NCI-H82 (cell line): ENCODE data around the gene NPAS3.

Experiments used
- DNase-seq: peaks from one replicate; lab custom pipeline; 2025; lab: John Stamatoyannopoulos, UW

NPAS3 gene

DNA sequence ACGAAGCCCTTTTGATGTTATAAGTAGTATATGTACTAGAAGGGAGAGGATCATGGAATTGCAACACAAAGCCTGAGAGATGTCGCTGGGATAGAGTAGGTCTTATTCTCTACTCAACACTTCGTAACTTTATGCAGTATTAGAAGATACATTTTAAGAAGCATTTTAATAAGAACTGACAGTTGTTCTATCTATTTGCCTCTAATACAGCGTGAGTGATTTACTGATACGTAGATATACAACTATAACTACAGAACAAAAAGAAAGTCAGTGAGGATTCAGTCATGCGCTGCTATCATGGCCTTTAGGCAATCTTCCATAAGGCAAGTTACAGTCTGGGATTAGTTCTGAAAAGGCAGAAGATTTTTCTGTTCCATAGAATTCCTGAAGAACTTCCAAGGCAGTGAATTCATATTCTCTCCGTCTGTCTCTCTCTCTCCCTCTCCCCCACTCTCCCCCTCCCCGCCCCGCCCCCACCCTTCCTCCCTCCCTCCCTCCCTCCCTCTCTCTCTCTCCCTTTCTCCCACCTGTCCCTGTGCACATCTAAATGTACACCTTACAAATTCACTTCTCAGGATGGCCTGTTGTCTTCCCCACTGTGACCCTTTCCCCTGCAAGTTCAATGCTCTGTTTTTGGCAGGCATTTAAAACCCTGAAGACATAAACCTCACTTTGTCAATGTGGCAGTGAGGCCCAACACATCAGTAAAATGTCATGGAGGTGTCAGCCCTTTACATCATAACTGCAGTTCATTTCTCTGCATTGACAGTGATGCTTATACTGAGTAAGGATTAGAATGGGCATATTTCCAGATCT, 541.6 kb downstream of the NPAS3 start:
- DNase-seq, result peak; percentile 29

DNA sequence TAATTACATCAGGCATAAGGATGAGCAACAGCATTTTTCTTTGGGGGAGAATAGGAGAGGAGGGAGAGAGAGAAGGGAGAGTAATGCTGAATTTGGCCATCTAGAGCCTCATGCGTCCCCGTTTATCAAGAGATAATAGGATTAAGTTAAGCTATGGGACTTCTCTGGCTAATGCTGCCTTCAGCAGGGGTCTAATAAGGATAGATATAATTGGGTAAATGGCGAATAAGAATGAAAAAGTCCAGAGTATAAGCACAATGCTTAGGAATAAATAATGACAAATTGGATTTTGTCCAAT, 542.2 kb downstream of the NPAS3 start:
- DNase-seq, result peak; percentile 90

DNA sequence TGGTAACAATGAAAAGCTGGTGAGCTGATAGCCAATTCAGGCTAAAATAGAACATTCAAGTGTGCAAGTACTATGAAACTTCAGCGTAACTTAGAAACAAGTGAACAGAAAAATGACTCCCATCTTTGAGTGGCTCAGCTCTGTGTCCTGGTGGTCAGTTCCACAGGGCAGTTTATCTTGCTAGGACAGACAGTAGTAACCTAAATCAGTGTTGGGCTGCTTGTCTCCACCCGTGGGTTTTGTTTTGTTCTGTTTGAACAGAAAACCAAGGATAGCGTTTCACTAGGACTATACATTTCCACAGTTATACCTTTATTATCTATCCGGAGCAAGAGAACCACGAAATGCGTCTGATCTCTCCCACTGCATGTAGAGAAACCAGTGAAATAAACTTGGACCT, 544.4 kb downstream of the NPAS3 start:
- DNase-seq, result no peak

DNA sequence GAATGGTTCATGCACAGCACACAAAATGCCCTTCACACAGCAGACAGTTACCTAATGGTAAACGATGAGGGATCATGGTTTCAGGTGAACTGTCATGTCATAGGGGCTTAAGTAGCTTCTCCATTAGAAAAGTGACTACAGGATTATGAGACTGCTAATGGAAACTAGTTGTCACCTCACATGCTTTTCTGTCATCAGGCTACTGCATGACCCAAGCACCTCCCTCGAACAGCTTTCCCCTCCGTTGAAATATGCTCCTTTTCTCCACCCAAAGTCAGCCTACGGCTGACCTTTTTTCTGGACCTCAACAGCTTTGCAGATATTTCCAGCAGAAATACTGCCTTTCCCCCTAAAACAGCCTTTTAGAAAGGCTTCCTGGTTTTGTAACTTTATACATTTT, 544.9 kb downstream of the NPAS3 start:
- DNase-seq, result peak; percentile 41

DNA sequence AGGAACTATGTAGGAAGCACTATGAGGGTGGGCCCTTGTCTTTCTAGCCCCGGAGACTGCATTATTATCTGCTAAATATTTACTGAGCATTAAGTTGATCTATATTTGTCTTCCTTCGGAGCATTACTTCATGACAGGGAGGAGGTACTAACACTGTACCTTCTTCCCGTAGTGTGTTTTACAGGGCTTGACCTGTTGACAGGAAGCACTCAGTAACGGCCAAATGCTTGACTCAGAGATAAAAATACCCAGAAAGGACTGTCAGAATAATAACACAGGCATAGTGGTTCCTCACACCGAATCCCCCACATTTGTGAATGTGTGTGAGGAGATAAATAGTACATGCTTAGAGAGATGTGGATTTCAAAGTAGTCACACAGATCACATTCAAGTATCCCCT, 545.6 kb downstream of the NPAS3 start:
- no peak for DNase-seq

DNA sequence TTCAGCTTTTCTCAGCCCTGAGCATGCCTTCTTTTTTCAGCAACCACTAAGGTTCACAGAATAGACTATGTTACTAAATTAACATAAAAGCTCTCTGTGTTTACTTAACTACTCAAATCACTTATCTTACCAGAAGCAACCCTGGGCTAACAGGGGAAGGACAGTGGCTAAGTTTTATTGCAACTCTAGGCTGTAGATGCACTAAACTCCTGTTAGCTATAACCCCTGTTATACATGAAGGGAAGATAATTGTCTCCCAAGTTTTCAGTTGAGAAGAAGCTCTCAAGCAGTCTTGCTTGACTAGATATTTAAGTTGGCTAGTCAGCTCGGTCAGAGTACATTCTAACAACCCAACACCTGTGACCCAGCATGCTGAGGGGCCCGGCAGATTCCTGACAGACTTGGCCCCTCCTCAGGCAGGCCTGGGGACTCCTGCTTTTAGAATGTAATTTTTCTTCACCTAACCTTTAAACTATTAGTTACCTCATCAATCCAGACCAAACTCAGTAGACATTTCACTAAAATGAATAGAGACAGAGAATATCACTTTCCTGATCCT, 547.7 kb downstream of the NPAS3 start:
- DNase-seq, result no peak

DNA sequence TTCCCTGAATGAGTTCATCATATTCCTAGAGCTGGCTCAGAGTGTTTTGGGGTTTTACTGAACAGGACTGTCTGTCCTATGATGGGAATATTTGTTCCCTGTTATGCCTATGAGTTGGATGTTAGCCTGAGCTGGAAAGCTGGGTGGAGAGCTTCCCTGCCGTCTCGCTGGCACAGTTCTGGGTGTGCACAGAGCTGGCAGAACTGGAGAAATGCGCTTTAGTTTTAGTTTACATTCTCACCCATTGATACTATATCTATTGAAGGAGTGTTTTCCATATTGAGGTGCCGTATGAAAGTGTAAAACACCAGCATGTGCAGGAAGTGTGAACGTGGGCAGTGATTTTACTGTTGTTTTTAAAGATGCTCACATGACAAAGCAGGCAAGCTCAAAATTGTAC, 549.9 kb downstream of the NPAS3 start:
- DNase-seq, result no peak

DNA sequence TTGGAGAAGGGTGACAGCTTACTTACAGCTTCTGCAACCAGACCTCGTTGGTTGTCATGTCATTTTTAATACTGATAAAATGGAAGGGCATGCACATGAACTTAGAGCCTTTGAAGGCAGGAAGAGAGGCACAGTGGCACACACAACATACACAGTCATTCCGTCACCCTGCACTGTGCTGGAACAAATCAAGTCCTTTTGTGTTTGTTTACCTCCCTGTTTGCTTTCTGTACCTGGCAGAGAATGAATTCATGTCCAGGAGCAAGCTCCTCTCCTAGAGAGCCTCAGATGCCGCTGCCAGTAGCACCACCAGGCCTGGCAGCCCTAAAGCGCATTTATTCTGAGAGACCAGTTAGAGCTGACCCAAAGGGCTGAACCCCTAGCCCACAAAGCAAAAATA, 551.9 kb downstream of the NPAS3 start:
- no peak for DNase-seq

DNA sequence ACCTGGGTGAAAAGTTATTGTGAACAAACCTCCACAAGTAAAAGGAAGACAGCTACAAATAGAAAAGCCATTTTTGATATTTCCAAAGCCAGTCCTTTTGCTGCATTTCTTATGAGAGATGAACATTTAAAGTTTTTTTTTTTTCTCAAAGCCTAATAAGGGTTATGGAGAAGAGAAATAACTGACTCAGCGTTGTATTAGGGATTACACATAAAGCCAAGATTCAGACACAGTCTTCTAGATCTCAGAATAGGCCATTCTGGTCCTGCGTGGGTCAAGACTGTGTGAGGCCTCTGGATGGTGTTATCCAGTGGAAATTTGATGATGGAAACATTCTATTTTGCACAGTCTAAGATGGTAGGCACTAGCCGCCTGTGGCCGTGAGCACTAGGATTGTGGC, 552.4 kb downstream of the NPAS3 start:
- no peak for DNase-seq

DNA sequence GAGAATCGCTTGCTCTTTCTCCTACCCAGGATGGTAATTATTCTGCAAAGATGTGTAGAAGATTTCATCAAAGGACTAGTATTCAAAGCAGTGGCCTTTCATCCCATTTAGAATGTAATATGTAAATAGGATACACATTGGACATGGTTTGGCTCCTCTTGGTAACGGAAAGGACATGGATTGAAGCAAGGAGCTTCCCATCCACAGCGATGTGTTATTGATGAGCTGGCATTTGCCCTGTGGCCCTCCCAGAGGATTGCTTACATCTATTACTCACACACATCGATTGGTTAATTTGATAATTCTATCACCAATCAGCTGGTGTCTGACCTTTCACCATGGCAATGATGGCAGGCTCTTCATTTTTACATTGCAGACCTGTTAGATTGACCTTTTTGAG, 553.8 kb downstream of the NPAS3 start:
- DNase-seq, result no peak

DNA sequence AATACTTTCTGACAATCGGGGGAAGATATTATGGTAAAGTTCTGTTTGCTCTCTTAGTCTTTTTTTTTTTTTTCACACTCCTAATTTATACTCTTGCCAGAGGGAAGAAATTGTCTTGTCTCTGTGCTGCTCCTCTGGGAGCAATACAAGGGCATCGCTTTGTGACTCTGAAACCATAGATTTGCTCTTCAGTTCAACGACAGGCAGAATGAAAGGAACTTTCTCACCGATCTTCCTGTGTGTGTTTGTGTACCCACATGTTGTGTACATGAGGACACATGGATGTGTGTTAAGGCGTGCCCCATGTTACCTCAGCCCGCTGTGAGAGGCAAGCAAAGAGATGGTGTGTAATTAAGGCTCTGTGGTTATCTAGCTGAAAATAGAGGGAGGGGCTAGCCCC, 554.6 kb downstream of the NPAS3 start:
- DNase-seq, result no peak

DNA sequence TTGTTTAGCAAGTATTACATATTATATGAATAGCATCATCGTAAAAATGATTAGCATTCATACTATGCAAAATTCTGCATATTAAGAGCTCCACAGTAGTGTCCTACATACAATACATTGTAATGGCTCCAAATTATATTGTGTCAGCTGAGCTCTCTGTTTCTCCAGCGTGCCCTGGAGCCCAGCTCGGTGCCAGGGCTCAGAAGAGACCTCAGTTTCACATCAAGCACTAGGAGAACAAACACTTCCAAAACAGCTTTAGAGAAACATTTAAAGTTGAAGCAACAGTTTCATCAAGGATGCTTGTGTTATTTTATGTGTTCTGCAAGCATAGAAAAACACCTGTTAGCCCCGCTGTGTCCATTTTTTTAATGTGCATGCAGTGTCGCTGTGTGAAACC, 555.3 kb downstream of the NPAS3 start:
- DNase-seq, result no peak

DNA sequence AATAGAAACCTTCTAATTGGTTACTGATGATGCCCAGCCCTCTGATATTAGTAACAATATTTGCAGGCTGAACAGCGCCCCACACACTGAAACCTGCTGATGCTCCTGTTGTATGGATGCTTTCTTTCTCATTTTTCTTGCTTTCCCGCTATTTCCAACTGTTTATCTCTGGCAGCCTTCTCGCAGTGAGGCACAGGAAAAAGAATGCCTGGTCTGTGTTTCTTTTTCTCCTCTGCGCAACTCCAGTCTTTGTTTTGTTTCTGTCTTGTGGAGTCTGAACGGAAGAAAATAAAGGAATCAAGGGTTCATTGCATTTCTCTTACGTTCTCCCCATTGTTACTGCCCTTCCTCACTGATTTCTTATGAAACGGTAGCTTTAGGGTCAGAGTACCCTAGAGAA, 561.0 kb downstream of the NPAS3 start:
- DNase-seq, result no peak

DNA sequence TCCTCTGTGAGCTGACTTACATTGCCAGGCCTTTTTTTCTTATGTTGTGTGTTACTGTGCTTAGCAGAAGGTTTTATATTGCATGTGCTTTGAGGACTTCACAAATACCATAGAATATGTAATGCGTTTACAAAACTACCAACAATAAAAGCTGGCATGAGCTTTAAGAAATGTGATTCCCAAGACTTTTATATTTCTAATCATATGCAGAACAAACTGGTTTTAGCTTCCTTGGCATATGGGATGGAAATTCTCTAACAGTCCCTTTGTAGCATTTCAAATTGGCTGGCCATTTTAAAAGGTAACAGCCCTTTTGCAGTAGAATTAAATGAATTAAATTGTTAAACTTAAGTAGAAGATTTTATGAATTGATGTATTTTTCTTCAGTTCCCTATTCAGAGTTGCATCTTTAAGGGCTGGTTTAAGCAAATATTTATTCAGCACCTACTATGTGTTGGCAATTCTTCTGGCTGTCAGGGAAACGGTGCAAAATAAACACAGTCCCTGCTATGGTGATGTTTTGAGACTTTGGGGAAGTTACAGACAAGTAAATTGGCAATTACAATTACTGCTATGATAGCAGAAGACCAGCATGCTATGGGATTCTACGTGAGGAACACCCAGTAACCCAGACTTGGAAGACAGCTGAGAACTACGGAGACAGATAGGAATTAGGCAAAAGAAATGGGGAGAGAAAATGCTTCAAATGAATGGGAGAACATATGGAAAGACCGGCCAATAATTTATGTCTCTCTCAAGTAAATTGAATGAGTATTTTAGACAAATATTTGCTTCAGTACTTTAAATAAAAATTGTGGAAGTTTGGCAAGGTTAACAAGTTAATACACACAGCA, 565.8 kb downstream of the NPAS3 start:
- DNase-seq, result no peak

DNA sequence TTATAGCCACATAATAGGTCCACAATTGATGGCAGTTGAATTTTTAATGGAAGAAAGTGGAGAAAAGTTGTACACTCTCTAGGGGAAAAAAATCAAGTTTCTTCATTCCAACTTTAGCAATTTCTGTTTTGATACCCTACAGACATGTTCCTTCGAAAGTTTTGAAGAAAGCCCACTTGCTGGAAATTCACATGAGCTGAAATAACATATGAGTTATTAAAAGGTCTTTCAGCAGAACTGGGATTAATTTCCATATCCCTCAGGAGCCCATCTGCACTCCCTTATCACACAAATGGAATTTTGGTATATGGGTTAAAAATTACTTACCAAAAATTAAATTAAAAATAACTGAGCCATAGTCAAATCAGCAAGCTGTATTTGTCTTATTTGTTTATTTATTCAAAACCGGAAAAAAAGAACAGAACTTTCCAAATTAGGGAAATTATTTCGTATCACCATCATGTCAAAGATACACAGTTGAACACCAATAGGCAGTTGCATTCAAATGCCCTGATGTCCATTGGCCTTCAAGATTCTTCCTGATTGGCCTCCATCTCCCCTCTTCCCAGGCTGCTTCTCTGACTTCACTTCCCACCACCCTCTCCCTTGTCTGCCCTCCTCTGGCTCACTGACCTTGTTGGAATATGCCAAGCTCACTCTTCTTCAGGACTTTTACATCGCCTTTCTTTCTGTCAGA, 566.7 kb downstream of the NPAS3 start:
- no peak for DNase-seq

DNA sequence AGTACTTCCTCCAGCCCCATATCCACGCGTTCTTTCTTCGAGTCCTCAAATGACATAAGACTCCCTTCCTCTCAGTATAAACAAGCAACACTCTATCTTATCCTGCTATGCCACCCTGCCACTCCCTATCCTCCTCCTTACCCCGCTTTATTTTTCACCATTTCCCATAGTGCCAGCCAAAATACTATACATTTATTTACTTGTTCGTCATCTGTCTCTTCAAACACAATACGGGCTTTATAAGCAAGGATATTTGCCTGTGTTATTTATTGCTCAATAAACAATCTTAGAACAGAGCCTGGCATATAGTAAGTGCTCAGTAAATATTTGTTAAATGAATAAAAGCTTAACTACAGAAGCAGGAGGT, 567.3 kb downstream of the NPAS3 start:
- no peak for DNase-seq

DNA sequence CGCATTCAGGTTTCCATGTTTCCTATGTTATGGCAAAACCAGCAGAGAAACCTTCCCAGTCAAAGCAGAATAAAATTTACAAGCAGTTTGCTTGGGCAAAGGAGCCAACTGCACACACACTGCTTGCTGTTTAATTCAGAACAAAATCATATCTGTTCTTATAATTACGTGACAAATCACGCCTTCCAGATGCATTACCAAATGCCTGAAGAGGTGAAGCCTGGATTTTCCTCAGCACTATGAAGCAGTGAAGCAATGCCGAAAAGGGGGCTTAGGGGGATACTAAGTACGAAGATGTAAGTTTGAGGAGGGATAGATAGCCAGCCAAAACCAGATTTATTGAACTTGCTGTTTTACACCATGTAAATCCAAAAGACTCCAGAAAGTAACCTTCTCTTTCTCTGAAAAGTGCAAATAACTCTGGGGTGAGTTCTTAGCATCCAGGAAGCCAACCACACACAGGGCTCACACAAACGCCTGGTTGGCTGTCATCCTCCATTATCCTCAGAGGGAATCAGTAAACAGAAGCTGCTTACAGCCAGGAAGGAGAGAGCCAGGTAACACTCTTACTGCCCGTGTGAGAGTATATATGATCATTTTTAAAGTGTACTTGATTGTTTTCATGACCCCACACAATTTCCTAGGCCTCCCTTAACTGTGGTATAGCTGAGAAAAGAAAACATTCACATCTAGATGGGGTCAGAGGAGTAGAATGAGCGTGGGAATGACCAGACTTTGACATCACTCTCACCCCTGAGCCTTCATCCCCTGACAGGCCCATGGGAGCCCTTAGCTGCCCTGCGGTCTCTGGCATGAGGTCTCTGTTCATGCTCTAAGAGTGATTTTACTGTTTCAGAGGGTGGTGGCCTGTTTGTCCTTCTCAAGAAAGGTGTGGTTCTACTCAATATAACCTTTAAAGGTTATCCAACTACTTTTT, 569.7 kb downstream of the NPAS3 start:
- DNase-seq, result peak; percentile 18

DNA sequence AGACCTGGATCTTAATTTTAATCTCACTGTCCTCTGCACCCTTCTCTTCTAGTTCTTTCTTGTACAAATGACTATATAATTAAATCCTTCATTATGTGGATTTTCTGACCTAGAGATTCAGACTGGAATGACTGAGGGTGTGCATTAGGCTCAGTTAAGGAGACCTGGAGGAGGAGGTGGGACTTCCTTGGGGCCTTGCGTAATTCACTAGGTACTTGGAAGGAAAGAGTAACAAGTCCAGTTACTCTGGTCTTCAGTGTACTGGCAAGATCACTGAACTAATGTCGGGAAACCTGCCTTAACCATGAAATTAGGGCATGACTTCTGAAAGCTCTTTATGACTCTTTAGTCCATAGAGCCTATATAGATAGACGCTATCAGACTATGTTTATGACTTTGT, 570.8 kb downstream of the NPAS3 start:
- no peak for DNase-seq

DNA sequence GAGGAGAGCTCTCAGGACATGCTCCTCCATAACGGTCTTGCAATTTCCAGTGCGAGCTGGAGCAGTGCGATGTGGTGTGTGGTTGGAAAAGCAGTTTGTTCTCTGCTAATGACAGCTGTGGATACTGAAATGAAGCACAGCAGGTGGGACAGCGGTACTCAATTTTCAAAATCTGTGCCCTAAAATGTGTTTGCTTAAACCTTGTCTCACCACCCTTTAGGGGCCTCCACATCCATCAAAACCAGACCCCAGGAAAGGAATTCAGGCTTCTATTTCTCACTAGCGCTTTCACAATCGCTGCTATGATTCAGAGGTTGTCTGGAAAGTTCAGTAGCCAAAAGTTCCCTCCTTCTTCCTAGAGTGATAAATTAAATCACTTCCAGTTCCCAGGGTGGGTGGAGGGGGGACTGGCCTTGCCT, 571.4 kb downstream of the NPAS3 start:
- DNase-seq, result no peak

DNA sequence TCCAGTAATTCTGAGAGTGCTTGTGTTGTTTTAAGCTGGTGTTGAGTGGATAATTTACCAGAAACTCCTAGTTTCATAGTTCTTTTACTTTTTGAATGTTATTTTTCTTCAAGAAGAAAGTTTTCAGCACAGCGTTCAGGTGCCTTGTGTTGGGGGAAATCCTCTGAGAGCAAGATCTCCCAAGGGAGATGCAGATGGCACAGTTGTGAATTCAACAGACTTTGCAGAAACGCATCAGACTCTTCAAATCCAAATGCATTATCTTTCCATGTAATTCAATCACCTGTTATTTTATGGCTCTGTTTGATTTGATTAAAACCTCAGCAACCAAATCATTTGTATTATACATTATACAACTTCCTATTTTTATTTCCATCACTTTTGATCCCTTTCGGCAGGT, 572.3 kb downstream of the NPAS3 start:
- DNase-seq, result no peak

DNA sequence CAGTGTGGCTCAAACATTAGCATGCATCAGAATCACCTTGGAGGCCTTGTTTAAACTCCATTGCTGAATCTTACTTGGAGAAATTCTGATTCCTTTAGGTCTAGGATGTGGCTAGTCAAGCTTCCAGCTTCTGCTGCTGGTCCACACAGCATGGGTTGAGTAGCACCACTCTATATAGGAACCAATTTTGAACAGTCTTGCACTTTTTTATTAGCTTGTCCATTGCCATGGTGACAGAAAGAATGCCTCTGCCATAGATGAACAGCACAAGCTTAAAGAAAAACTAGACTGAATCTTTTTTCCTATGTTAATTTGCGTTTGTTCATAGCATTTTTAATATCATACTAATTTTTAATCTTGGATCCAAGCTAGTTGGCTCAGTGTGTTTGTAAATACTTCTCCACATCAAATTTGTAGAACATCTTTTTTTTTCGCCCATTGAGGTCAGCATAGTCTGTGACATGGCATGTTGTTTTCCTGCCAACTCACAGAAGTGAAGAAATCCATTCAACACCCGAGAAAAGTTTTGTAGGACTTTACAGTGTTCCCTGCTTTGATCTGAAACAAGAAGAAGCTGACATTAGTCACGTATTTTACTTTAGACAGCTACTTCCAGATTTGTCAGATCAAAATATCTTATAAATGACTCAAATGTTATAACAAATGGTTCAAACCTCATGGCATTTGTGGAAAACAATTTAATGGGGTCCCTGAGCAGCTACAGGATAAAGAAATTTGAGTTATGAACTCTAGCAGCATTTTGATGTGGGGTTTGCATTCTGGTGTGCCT, 573.4 kb downstream of the NPAS3 start:
- no peak for DNase-seq
